Measurements from ENCODE around the gene SPTBN1. TPM values are rescaled to one million over a fixed set of nuclear protein-coding genes. Genes with fewer than 3 reads are reported as not detected.

The SPTBN1 gene
- total and polyA plus RNA-seq, 2 of the 13 experiments (the other 11 are each of a cell fraction or from before 2014, with no cell fraction given) = 123 to 299 TPM

DNA sequence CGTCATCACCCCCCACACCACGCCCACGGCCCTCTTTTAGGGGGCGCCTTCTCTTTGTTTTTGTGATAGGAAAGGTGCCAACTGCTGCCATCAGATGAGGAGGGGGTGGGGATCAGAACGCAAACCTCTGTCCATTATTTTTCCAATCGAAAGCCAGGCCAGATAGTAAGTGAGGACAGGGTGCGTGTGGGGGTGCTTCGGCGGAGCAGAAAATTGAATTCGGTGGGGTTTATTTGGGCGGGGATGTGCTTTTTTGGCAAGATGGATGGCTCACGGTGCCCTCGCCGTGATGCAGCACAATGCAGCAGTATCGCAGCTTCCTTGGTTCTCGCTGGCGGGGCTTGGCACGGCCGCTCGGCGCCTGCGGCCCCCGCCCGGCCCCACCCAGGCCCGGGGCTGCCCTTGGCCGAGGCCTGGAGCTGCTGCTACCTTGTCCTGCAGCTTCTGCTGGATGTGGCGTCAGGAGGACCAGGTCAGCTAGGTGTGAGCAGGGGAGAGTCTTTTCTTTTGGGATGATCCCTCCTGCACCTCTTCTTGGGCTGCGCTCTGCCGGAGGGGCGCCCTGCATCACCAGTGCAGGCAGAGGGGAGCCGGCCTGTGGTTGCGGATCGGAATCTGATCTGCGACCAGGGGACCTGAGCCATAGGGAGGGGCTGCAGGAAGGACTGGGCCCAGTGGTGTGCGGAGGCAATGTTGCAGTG is 1.3 kb downstream of the SPTBN1 start (continued):
- TF ChIP-seq, protein P1, sequence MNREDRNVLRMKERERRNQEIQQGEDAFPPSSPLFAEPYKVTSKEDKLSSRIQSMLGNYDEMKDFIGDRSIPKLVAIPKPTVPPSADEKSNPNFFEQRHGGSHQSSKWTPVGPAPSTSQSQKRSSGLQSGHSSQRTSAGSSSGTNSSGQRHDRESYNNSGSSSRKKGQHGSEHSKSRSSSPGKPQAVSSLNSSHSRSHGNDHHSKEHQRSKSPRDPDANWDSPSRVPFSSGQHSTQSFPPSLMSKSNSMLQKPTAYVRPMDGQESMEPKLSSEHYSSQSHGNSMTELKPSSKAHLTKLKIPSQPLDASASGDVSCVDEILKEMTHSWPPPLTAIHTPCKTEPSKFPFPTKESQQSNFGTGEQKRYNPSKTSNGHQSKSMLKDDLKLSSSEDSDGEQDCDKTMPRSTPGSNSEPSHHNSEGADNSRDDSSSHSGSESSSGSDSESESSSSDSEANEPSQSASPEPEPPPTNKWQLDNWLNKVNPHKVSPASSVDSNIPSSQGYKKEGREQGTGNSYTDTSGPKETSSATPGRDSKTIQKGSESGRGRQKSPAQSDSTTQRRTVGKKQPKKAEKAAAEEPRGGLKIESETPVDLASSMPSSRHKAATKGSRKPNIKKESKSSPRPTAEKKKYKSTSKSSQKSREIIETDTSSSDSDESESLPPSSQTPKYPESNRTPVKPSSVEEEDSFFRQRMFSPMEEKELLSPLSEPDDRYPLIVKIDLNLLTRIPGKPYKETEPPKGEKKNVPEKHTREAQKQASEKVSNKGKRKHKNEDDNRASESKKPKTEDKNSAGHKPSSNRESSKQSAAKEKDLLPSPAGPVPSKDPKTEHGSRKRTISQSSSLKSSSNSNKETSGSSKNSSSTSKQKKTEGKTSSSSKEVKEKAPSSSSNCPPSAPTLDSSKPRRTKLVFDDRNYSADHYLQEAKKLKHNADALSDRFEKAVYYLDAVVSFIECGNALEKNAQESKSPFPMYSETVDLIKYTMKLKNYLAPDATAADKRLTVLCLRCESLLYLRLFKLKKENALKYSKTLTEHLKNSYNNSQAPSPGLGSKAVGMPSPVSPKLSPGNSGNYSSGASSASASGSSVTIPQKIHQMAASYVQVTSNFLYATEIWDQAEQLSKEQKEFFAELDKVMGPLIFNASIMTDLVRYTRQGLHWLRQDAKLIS (CRISPR knock-in tag; IDR thresholded peaks at IDR 0.05) = no peak
- TF ChIP-seq JDP2 (CRISPR knock-in tag; IDR thresholded peaks at IDR 0.05; ENCODE audit: borderline replicate concordance) = no peak; the same call in 1 of the 2 replicates
- TF ChIP-seq ZNF382 (CRISPR knock-in tag; IDR thresholded peaks at IDR 0.05; ENCODE audit: borderline replicate concordance) = no peak
- TF ChIP-seq, protein P2, sequence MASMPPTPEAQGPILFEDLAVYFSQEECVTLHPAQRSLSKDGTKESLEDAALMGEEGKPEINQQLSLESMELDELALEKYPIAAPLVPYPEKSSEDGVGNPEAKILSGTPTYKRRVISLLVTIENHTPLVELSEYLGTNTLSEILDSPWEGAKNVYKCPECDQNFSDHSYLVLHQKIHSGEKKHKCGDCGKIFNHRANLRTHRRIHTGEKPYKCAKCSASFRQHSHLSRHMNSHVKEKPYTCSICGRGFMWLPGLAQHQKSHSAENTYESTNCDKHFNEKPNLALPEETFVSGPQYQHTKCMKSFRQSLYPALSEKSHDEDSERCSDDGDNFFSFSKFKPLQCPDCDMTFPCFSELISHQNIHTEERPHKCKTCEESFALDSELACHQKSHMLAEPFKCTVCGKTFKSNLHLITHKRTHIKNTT (CRISPR knock-in tag; IDR thresholded peaks at IDR 0.05) = no peak
- TF ChIP-seq ZNF598 (CRISPR knock-in tag; IDR thresholded peaks at IDR 0.05; ENCODE audit: borderline replicate concordance) = no peak
- no peak for TF ChIP-seq ZNF468 (CRISPR knock-in tag; IDR thresholded peaks at IDR 0.05)
- no peak for TF ChIP-seq MTF2 (CRISPR knock-in tag; IDR thresholded peaks at IDR 0.05; ENCODE audit: borderline replicate concordance)
- TF ChIP-seq, protein P3, sequence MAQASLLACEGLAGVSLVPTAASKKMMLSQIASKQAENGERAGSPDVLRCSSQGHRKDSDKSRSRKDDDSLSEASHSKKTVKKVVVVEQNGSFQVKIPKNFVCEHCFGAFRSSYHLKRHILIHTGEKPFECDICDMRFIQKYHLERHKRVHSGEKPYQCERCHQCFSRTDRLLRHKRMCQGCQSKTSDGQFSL (CRISPR knock-in tag; IDR thresholded peaks at IDR 0.05) = no peak
- TF ChIP-seq RFX1 (IDR thresholded peaks at IDR 0.05) = no peak
- TF ChIP-seq SRSF1 (optimal IDR thresholded peaks at IDR 0.05; ENCODE audit: low read depth, low read length) = no peak
- peak; percentile 70 for TF ChIP-seq POGZ (CRISPR knock-in tag; IDR thresholded peaks at IDR 0.05)
- no peak for TF ChIP-seq PRMT3 (CRISPR knock-in tag; IDR thresholded peaks at IDR 0.05; ENCODE audit: borderline replicate concordance, low read depth)
- no peak for TF ChIP-seq ZNF446 (CRISPR knock-in tag; IDR thresholded peaks at IDR 0.05)
- no peak for TF ChIP-seq ZNF180 (CRISPR knock-in tag; IDR thresholded peaks at IDR 0.05; ENCODE audit: borderline replicate concordance, low read depth)
- TF ChIP-seq, protein P4, sequence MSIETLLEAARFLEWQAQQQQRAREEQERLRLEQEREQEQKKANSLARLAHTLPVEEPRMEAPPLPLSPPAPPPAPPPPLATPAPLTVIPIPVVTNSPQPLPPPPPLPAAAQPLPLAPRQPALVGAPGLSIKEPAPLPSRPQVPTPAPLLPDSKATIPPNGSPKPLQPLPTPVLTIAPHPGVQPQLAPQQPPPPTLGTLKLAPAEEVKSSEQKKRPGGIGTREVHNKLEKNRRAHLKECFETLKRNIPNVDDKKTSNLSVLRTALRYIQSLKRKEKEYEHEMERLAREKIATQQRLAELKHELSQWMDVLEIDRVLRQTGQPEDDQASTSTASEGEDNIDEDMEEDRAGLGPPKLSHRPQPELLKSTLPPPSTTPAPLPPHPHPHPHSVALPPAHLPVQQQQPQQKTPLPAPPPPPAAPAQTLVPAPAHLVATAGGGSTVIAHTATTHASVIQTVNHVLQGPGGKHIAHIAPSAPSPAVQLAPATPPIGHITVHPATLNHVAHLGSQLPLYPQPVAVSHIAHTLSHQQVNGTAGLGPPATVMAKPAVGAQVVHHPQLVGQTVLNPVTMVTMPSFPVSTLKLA (IDR thresholded peaks at IDR 0.05) = no peak
- TF ChIP-seq, protein P5, sequence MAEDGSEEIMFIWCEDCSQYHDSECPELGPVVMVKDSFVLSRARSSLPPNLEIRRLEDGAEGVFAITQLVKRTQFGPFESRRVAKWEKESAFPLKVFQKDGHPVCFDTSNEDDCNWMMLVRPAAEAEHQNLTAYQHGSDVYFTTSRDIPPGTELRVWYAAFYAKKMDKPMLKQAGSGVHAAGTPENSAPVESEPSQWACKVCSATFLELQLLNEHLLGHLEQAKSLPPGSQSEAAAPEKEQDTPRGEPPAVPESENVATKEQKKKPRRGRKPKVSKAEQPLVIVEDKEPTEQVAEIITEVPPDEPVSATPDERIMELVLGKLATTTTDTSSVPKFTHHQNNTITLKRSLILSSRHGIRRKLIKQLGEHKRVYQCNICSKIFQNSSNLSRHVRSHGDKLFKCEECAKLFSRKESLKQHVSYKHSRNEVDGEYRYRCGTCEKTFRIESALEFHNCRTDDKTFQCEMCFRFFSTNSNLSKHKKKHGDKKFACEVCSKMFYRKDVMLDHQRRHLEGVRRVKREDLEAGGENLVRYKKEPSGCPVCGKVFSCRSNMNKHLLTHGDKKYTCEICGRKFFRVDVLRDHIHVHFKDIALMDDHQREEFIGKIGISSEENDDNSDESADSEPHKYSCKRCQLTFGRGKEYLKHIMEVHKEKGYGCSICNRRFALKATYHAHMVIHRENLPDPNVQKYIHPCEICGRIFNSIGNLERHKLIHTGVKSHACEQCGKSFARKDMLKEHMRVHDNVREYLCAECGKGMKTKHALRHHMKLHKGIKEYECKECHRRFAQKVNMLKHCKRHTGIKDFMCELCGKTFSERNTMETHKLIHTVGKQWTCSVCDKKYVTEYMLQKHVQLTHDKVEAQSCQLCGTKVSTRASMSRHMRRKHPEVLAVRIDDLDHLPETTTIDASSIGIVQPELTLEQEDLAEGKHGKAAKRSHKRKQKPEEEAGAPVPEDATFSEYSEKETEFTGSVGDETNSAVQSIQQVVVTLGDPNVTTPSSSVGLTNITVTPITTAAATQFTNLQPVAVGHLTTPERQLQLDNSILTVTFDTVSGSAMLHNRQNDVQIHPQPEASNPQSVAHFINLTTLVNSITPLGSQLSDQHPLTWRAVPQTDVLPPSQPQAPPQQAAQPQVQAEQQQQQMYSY (CRISPR knock-in tag; IDR thresholded peaks at IDR 0.05) = no peak
- no peak for TF ChIP-seq AKAP8 (CRISPR knock-in tag; IDR thresholded peaks at IDR 0.05)
- TF ChIP-seq RAD21 (CRISPR knock-in tag; IDR thresholded peaks at IDR 0.05) = peak; percentile 49
- TF ChIP-seq CBX2 (IDR thresholded peaks at IDR 0.05; ENCODE audit: low read depth, low read length) = no peak
- TF ChIP-seq CBX2 (CRISPR knock-in tag; IDR thresholded peaks at IDR 0.05; ENCODE audit: low read depth) = no peak
